A549 (cell line): Measurements from ENCODE around the gene RBMS3.

Source experiments
- BHLHE40 ChIP-seq: IDR thresholded peaks from 2 replicates; pipeline ENCODE4 v1.6.1; 2012; ENCODE audit warnings: low read depth, low read length, inconsistent platforms
- CTCF ChIP-seq: fragments of >200 bp; sonication (Bioruptor Twin); formaldehyde crosslinking; IDR thresholded peaks from 3 replicates; pipeline ENCODE4 v1.5.1; 2016
- HMGXB4 ChIP-seq: fragments of 250-450 bp; sonication (Bioruptor Pico); IDR thresholded peaks from 2 replicates; pipeline ENCODE4 v1.5.0; 2021; ENCODE audit warnings: mild to moderate bottlenecking, moderate library complexity, borderline replicate concordance
- JUN ChIP-seq, 2 experiments: fragments of >200 bp; sonication (Bioruptor Twin); formaldehyde crosslinking; IDR thresholded peaks; 2 replicates in 1 of 2; 3 replicates in 1 of 2; pipeline ENCODE4 v1.6.1; 2016 to 2017
- MAFK ChIP-seq: fragments of 450-650 bp; IDR thresholded peaks from 2 replicates; pipeline ENCODE4 v1.6.1; 2014; ENCODE audit not compliant: partially characterized antibody
- MYC ChIP-seq: IDR thresholded peaks from 2 replicates; pipeline ENCODE4 v1.6.1; 2012; ENCODE audit warnings: mild to moderate bottlenecking, inconsistent platforms, low read length, improper control_type of control experiment, borderline replicate concordance
- PBX3 ChIP-seq: IDR thresholded peaks from 2 replicates; pipeline ENCODE4 v1.6.1; 2012
- POLR2A ChIP-seq: IDR thresholded peaks from 2 replicates; pipeline ENCODE4 v1.6.1; 2012; ENCODE audit warnings: mild to moderate bottlenecking, low read length
- POLR2AphosphoS2 ChIP-seq: conservative IDR thresholded peaks from 2 replicates; pipeline ENCODE4 v1.6.1; 2012; ENCODE audit warnings: low read length, improper control_type of control experiment, inconsistent platforms
- REST ChIP-seq: fragments of 200-600 bp; sonication (generic); IDR thresholded peaks from 2 replicates; pipeline ENCODE4 v1.6.1; 2016; ENCODE audit warnings: antibody characterized with exemption, mild to moderate bottlenecking, moderate library complexity
- RFX5 ChIP-seq: fragments of 450-650 bp; IDR thresholded peaks from 2 replicates; pipeline ENCODE4 v1.7.1; 2014; ENCODE audit warnings: antibody characterized with exemption, mild to moderate bottlenecking, moderate library complexity
- USF2 ChIP-seq: fragments of 450-650 bp; IDR thresholded peaks from 2 replicates; pipeline ENCODE4 v1.6.1; 2014; ENCODE audit warnings: antibody characterized with exemption

GRCh38 chr3:29312395-29312794 is 31.5 kb downstream of the RBMS3 start:
- TF ChIP-seq CTCF (no peak), HMGXB4 (CRISPR knock-in tag) (no peak), PBX3 (no peak), MYC (no peak), REST (no peak), JUN (IDR thresholded peaks at IDR 0.05) (no peak), POLR2A (no peak), BHLHE40 (no peak), POLR2AphosphoS2 (no peak), RFX5 (no peak), USF2 (no peak), MAFK (no peak)
